SH-SY5Y (cell line): ENCODE measurements around the gene MYL11.

Source experiments
- GATA2 ChIP-seq: IDR thresholded peaks from 2 replicates; pipeline ENCODE4 v1.6.1; 2011; ENCODE audit warnings: mild to moderate bottlenecking, low read depth, low read length
- GATA3 ChIP-seq: IDR thresholded peaks from 2 replicates; pipeline ENCODE4 v1.6.1; 2011; ENCODE audit warnings: low read depth, mild to moderate bottlenecking, low read length, moderate library complexity

GRCh38 chr16:30377812-30378235 lies 3.2 kb downstream of the MYL11 start:
- TF ChIP-seq GATA3 = no peak
- TF ChIP-seq GATA2 = no peak; the same call in 1 of the 2 replicates
